NB4 (cell line): ENCODE measurements around the gene KIAA1217.

Experiments used
- POLR2A ChIP-seq: IDR thresholded peaks from 2 replicates; pipeline ENCODE4 v1.6.1; 2011; ENCODE audit warnings: mild to moderate bottlenecking; ENCODE audit not compliant: insufficient read length; ENCODE audit errors: extremely low read depth
- TF ChIP-seq, protein P1 (sequence below): IDR thresholded peaks from one replicate; pipeline ENCODE4 v1.5.1; 2012; ENCODE audit warnings: low read depth, low read length
- TF ChIP-seq, protein P2 (sequence below): IDR thresholded peaks from 2 replicates; pipeline ENCODE4 v1.6.1; 2011; ENCODE audit warnings: low read depth, low read length

DNA sequence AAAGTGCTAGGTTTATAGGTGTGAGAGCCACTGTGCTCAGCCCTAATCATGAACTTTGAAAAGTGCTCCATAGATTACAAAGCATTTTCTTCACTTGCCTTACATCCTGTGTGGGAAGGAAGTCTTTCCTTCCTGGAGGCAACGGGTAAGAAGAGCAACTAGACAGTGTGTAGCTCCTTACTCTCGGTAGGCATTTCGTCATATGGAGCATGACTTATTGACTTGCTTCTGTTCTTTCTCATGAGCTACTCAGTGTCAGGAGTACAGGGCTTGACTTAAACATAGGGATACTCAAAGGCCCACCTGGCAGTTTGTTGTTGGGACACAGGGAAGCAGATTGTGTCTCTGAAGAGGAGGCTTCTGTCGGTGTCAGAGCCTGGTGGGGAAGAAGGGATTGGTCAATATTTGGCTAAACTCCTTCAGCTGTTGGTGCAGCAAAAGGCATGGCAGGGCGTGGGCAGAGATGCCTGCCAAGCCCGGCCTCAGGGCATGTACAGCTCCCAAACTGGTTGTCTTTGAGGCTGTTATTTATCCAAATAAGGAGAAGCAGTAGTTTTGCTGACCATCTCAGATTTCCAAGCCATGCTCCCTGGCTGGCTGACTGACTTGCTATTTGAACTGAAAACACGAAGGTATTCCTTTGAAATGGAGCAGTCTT, 248.9 kb downstream of the KIAA1217 start:
- TF ChIP-seq, protein P1, sequence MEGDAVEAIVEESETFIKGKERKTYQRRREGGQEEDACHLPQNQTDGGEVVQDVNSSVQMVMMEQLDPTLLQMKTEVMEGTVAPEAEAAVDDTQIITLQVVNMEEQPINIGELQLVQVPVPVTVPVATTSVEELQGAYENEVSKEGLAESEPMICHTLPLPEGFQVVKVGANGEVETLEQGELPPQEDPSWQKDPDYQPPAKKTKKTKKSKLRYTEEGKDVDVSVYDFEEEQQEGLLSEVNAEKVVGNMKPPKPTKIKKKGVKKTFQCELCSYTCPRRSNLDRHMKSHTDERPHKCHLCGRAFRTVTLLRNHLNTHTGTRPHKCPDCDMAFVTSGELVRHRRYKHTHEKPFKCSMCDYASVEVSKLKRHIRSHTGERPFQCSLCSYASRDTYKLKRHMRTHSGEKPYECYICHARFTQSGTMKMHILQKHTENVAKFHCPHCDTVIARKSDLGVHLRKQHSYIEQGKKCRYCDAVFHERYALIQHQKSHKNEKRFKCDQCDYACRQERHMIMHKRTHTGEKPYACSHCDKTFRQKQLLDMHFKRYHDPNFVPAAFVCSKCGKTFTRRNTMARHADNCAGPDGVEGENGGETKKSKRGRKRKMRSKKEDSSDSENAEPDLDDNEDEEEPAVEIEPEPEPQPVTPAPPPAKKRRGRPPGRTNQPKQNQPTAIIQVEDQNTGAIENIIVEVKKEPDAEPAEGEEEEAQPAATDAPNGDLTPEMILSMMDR, result no peak
- TF ChIP-seq POLR2A, result no peak
- TF ChIP-seq, protein P2, sequence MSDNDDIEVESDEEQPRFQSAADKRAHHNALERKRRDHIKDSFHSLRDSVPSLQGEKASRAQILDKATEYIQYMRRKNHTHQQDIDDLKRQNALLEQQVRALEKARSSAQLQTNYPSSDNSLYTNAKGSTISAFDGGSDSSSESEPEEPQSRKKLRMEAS, result no peak
